SU-DHL-6 (cell line): Measurements from ENCODE around the gene FLT3LG.
"Not testable (repeated sequence)": the region's sequence is repeated elsewhere in the genome, so short reads cannot be mapped to it uniquely, and the experiment has no call there.

Experiments used
- H2AFZ ChIP-seq: fragments of 200-600 bp; sonication (generic); 2 replicates; pipeline ENCODE4 v1.6.1; 2014; ENCODE audit warnings: low read depth, mild to moderate bottlenecking, moderate library complexity, mixed read lengths, antibody characterized with exemption, low read length; ENCODE audit not compliant: severe bottlenecking
- H3F3A ChIP-seq: fragments of 200-600 bp; shearing (Covaris generic); 2 replicates; pipeline ENCODE4 v1.6.0; 2016; ENCODE audit warnings: antibody characterized with exemption, mild to moderate bottlenecking; ENCODE audit not compliant: insufficient read depth
- H3K27ac ChIP-seq: fragments of 200-600 bp; sonication (generic); 2 replicates; pipeline ENCODE4 v1.5.1; 2016; ENCODE audit warnings: low read depth, mild to moderate bottlenecking, low read length, moderate library complexity, mixed read lengths
- H3K27me3 ChIP-seq: fragments of 200-600 bp; sonication (generic), shearing (Covaris generic); 2 replicates; pipeline ENCODE4 v1.6.0; 2014; ENCODE audit warnings: mild to moderate bottlenecking, low read length
- H3K36me3 ChIP-seq: fragments of 200-600 bp; sonication (generic); 2 replicates; pipeline ENCODE4 v1.6.1; 2014; ENCODE audit warnings: mild to moderate bottlenecking, low read length, mixed read lengths
- H3K4me2 ChIP-seq: fragments of 300-600, 200-600 bp; shearing (Covaris generic), sonication (generic); 2 replicates; pipeline ENCODE4 v1.6.0; 2014; ENCODE audit warnings: low read length, low read depth, mild to moderate bottlenecking; ENCODE audit not compliant: poor library complexity, severe bottlenecking
- H3K4me3 ChIP-seq: fragments of 200-600 bp; sonication (generic); 2 replicates; pipeline ENCODE4 v1.5.1; 2014; ENCODE audit warnings: antibody characterized with exemption, low read length, mild to moderate bottlenecking, mixed read lengths; ENCODE audit not compliant: insufficient read depth, poor library complexity, severe bottlenecking
- H3K79me2 ChIP-seq: fragments of 200-600 bp; sonication (generic); 2 replicates; pipeline ENCODE4 v1.6.1; 2014; ENCODE audit warnings: mild to moderate bottlenecking, low read length, moderate library complexity; ENCODE audit not compliant: insufficient read depth
- H3K9ac ChIP-seq: fragments of 200-600 bp; sonication (generic); 2 replicates; pipeline ENCODE4 v1.7.0; 2014; ENCODE audit warnings: mild to moderate bottlenecking, low read length
- H3K9me2 ChIP-seq: fragments of 200-600 bp; sonication (generic); replicated peaks from 2 replicates; pipeline ENCODE4 v1.6.1; 2014; ENCODE audit warnings: low read length; ENCODE audit not compliant: insufficient read depth
- H3K9me3 ChIP-seq: fragments of 200-600 bp; sonication (generic); 2 replicates; pipeline ENCODE4 v1.6.1; 2014; ENCODE audit warnings: low read length, mixed read lengths; ENCODE audit not compliant: insufficient read depth
- H4K20me1 ChIP-seq: fragments of 200-600 bp; sonication (generic); 2 replicates; pipeline ENCODE4 v1.6.1; 2014; ENCODE audit warnings: low read depth, mild to moderate bottlenecking, antibody characterized with exemption, low read length, moderate library complexity, mixed read lengths
- CTCF ChIP-seq: fragments of 200-600 bp; sonication (generic); IDR thresholded peaks from one replicate; pipeline ENCODE4 v1.5.1; 2017; ENCODE audit warnings: antibody characterized with exemption, mild to moderate bottlenecking, low read length, moderate library complexity; ENCODE audit not compliant: insufficient read depth, poor library complexity, severe bottlenecking
- EZH2phosphoT487 ChIP-seq: fragments of 200-600 bp; sonication (generic), shearing (Covaris generic); conservative IDR thresholded peaks from 2 replicates; pipeline ENCODE4 v1.6.1; 2018; ENCODE audit warnings: mild to moderate bottlenecking, antibody characterized with exemption, low read length, moderate library complexity, mixed read lengths

FLT3LG gene

GRCh38 chr19:49455773-49456172 is 18.2 kb upstream of the FLT3LG start:
- Histone ChIP-seq H2AFZ (no peak overlapping the region), H3F3A (peaks cover 21% of the 10 kb centered on the region), H4K20me1 (no peaks in the 10 kb centered on the region)

GRCh38 chr19:49456326-49456725 is 17.7 kb upstream of the FLT3LG start:
- TF ChIP-seq CTCF: no peak
- H3K36me3 ChIP-seq: no peaks in the 10 kb centered on the region
- H3K9me3 ChIP-seq: no peaks in the 10 kb centered on the region
- H3K4me3 ChIP-seq: no peak overlapping the region
- H3K27me3 ChIP-seq: no peaks in the 10 kb centered on the region
- H3K9ac ChIP-seq: no peak overlapping the region
- no peak overlapping the region for H3K27ac ChIP-seq
- H3K79me2 ChIP-seq: peaks cover 22% of the 10 kb centered on the region
- H2AFZ ChIP-seq: no peak overlapping the region
- H3K9me2 ChIP-seq: no peaks in the 10 kb centered on the region
- H3K4me2 ChIP-seq: no peak overlapping the region
- peaks cover 21% of the 10 kb centered on the region for H3F3A ChIP-seq
- no peaks in the 10 kb centered on the region for H4K20me1 ChIP-seq

More at GRCh38 chr19:49455773-49456172, 18.2 kb upstream of the FLT3LG start:
- no peak overlapping the region for H3K27ac ChIP-seq
- no peak overlapping the region for H3K9ac ChIP-seq
- H3K27me3 ChIP-seq: no peaks in the 10 kb centered on the region
- H3K9me3 ChIP-seq: no peaks in the 10 kb centered on the region
- no peak overlapping the region for H3K4me3 ChIP-seq
- no peaks in the 10 kb centered on the region for H3K9me2 ChIP-seq
- H3K4me2 ChIP-seq: no peak overlapping the region
- no peaks in the 10 kb centered on the region for H3K36me3 ChIP-seq
- TF ChIP-seq CTCF (no peak), EZH2phosphoT487 (no peak)
- H3K79me2 ChIP-seq: peaks cover 27% of the 10 kb centered on the region

- Histone ChIP-seq H3K9ac (no peak overlapping the region), H3K79me2 (peaks cover 18% of the 10 kb centered on the region), H3K9me3 (no peaks in the 10 kb centered on the region), H3K36me3 (no peaks in the 10 kb centered on the region), H3K27me3 (no peaks in the 10 kb centered on the region), H2AFZ (no peak overlapping the region), H3K4me3 (no peak overlapping the region), H3K27ac (no peak overlapping the region), H4K20me1 (no peaks in the 10 kb centered on the region), H3F3A (0 out of 2 replicates have a peak, but pooled peaks cover 6% of the 10 kb centered on the region), H3K9me2 (no peaks in the 10 kb centered on the region), H3K4me2 (no peak overlapping the region)
- TF ChIP-seq EZH2phosphoT487 (no peak), CTCF (no peak)
Observed at GRCh38 chr19:49458567-49458903, 15.5 kb upstream of the FLT3LG start.

GRCh38 chr19:49459388-49459787 is 14.6 kb upstream of the FLT3LG start:
- Histone ChIP-seq H3K79me2 (peaks cover 9% of the 10 kb centered on the region), H3K9me2 (no peaks in the 10 kb centered on the region), H3K4me3 (no peak overlapping the region), H4K20me1 (no peaks in the 10 kb centered on the region), H3F3A (0 out of 2 replicates have a peak, but pooled peaks cover 6% of the 10 kb centered on the region), H3K36me3 (no peaks in the 10 kb centered on the region), H3K27me3 (no peaks in the 10 kb centered on the region), H3K9me3 (no peaks in the 10 kb centered on the region), H3K9ac (no peak overlapping the region), H3K27ac (no peak overlapping the region), H2AFZ (no peak overlapping the region), H3K4me2 (no peak overlapping the region)
- TF ChIP-seq EZH2phosphoT487 (no peak), CTCF (no peak)

- H3K27ac ChIP-seq, H3K27me3 ChIP-seq, H3K36me3 ChIP-seq, H3K9me3 ChIP-seq, H3K4me2 ChIP-seq, H4K20me1 ChIP-seq, H3K9ac ChIP-seq, H2AFZ ChIP-seq, H3K79me2 ChIP-seq, H3K9me2 ChIP-seq, H3K4me3 ChIP-seq, H3F3A ChIP-seq: not testable (repeated sequence)
Observed at GRCh38 chr19:49461130-49461529, 12.9 kb upstream of the FLT3LG start.
